ENCODE data around the gene IFT172.

Gene IFT172

DNA sequence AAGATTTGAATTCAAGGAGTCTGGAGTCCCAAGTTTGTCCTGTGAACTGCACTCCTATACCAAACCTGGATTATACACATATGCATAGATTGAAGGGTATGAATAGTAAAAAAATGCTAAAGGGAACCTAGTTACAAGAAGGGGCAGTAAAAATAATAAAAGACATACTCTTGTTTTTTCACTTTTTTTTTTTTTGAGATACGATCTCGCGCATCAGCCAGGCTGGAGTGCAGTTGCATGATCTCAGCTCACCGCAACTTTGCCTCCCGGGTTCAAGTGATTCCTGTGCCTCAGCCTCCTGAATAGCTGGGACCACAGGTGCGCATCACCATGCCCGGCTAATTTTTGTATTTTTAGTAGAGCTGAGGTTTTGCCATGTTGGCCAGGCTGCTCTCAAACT, 25.1 kb downstream of the IFT172 start:
- no peaks in the 10 kb centered on the region for H4K20me1 ChIP-seq (ENCODE audit: insufficient read depth, low read length)
- H3K4me3 ChIP-seq (ENCODE audit: low read depth in 1 of 2, low read length in 2 of 2) = no peak overlapping the region
- no peak overlapping the region for H3K4me2 ChIP-seq (ENCODE audit: insufficient read depth, low read length)
- no peaks in the 10 kb centered on the region for H3K36me3 ChIP-seq (ENCODE audit: insufficient read depth, low read length)
- no peaks in the 10 kb centered on the region for H3K4me1 ChIP-seq (ENCODE audit: insufficient read depth, low read length)
- H3K9ac ChIP-seq (ENCODE audit: low read depth, low read length) = no peak overlapping the region
- no peak overlapping the region for H2AFZ ChIP-seq (ENCODE audit: low read depth, low read length)
- H3K27me3 ChIP-seq (ENCODE audit: insufficient read depth, low read length, poor library complexity) = no peaks in the 10 kb centered on the region
- H3K27ac ChIP-seq (ENCODE audit: low read length) = no peak overlapping the region
- DNase-seq = no peak
- no peak for ATAC-seq (ENCODE audit: insufficient read depth, low read depth)
- H3K9me3 ChIP-seq (ENCODE audit: insufficient read depth, low read length, severe bottlenecking) = no peaks in the 10 kb centered on the region
- TF ChIP-seq, protein P1, sequence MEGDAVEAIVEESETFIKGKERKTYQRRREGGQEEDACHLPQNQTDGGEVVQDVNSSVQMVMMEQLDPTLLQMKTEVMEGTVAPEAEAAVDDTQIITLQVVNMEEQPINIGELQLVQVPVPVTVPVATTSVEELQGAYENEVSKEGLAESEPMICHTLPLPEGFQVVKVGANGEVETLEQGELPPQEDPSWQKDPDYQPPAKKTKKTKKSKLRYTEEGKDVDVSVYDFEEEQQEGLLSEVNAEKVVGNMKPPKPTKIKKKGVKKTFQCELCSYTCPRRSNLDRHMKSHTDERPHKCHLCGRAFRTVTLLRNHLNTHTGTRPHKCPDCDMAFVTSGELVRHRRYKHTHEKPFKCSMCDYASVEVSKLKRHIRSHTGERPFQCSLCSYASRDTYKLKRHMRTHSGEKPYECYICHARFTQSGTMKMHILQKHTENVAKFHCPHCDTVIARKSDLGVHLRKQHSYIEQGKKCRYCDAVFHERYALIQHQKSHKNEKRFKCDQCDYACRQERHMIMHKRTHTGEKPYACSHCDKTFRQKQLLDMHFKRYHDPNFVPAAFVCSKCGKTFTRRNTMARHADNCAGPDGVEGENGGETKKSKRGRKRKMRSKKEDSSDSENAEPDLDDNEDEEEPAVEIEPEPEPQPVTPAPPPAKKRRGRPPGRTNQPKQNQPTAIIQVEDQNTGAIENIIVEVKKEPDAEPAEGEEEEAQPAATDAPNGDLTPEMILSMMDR (IDR thresholded peaks at IDR 0.05; ENCODE audit: borderline replicate concordance, extremely low read depth, low read length, poor library complexity, severe bottlenecking) = no peak
- no peak for TF ChIP-seq EZH2 (IDR thresholded peaks at IDR 0.05; ENCODE audit: borderline replicate concordance, low read depth, low read length, severe bottlenecking)
- no peaks in the 10 kb centered on the region for H3K79me2 ChIP-seq (ENCODE audit: insufficient read depth, low read length)

DNA sequence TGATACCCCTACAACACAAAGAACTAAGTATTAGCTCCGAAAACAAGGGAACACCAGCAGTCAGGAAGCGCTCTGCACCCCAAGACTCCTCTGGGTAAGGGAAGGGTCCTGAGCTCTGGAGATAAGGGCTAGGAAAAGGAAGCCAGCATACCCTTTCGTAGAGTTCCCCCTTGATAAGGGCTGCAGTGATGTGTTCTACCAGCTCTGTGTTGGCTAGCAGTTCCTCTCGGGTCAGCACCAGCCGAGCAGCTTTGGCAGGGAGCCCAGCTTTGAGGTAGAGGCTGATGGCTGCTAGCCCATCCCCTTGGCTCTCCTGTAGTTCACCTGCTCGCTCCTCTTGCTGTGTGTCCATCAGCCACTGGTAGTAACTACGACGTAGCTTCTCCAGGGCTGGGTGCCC, 28.4 kb downstream of the IFT172 start:
- Histone ChIP-seq H3K4me3 (ENCODE audit: low read depth in 1 of 2, low read length in 2 of 2) (no peak overlapping the region), H3K9ac (ENCODE audit: low read depth, low read length) (no peak overlapping the region), H3K4me2 (ENCODE audit: insufficient read depth, low read length) (no peak overlapping the region), H3K9me3 (ENCODE audit: insufficient read depth, low read length, severe bottlenecking) (no peaks in the 10 kb centered on the region), H3K27me3 (ENCODE audit: insufficient read depth, low read length, poor library complexity) (no peaks in the 10 kb centered on the region), H2AFZ (ENCODE audit: low read depth, low read length) (no peak overlapping the region), H3K36me3 (ENCODE audit: insufficient read depth, low read length) (no peaks in the 10 kb centered on the region), H4K20me1 (ENCODE audit: insufficient read depth, low read length) (no peaks in the 10 kb centered on the region), H3K79me2 (ENCODE audit: insufficient read depth, low read length) (no peaks in the 10 kb centered on the region), H3K27ac (ENCODE audit: low read length) (no peak overlapping the region), H3K4me1 (ENCODE audit: insufficient read depth, low read length) (no peaks in the 10 kb centered on the region)
- no peak for TF ChIP-seq EZH2 (IDR thresholded peaks at IDR 0.05; ENCODE audit: borderline replicate concordance, low read depth, low read length, severe bottlenecking)
- TF ChIP-seq, protein P1 (IDR thresholded peaks at IDR 0.05; ENCODE audit: borderline replicate concordance, extremely low read depth, low read length, poor library complexity, severe bottlenecking) = no peak
- no peak for DNase-seq
- ATAC-seq (ENCODE audit: insufficient read depth, low read depth) = no peak

DNA sequence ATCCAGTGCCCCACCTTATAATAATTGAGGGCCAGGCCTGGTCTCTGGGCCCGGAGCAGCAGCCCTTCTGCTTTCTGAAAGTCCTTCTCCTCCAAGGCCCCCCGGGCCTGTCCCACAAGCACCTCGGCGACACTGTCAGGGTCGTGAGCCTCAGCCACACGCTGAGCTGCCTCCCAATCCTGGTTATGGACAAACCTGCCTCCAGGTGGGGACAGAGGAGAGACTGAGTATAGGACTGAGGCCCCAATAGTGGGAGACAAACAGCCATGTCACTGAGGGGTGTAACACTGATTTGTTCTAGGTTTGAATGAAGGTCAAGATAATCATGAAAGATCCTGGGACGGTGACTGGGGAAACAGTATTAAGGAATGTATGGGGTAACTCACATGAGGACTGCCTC, 35.6 kb downstream of the IFT172 start:
- Histone ChIP-seq H3K4me2 (ENCODE audit: insufficient read depth, low read length) (no peak overlapping the region), H2AFZ (ENCODE audit: low read depth, low read length) (no peak overlapping the region), H3K27me3 (ENCODE audit: insufficient read depth, low read length, poor library complexity) (peaks cover 4% of the 10 kb centered on the region), H3K9ac (ENCODE audit: low read depth, low read length) (no peak overlapping the region), H3K79me2 (ENCODE audit: insufficient read depth, low read length) (no peaks in the 10 kb centered on the region), H3K4me1 (ENCODE audit: insufficient read depth, low read length) (no peaks in the 10 kb centered on the region), H3K27ac (ENCODE audit: low read length) (no peak overlapping the region), H3K4me3 (ENCODE audit: low read depth in 1 of 2, low read length in 2 of 2) (no peak overlapping the region), H3K9me3 (ENCODE audit: insufficient read depth, low read length, severe bottlenecking) (no peaks in the 10 kb centered on the region), H3K36me3 (ENCODE audit: insufficient read depth, low read length) (no peaks in the 10 kb centered on the region), H4K20me1 (ENCODE audit: insufficient read depth, low read length) (no peaks in the 10 kb centered on the region; the same call in 1 of the 2 replicates)
- no peak for DNase-seq
- TF ChIP-seq EZH2 (IDR thresholded peaks at IDR 0.05; ENCODE audit: borderline replicate concordance, low read depth, low read length, severe bottlenecking) = no peak
- TF ChIP-seq, protein P1 (IDR thresholded peaks at IDR 0.05; ENCODE audit: borderline replicate concordance, extremely low read depth, low read length, poor library complexity, severe bottlenecking) = no peak
- ATAC-seq (ENCODE audit: insufficient read depth, low read depth) = no peak

DNA sequence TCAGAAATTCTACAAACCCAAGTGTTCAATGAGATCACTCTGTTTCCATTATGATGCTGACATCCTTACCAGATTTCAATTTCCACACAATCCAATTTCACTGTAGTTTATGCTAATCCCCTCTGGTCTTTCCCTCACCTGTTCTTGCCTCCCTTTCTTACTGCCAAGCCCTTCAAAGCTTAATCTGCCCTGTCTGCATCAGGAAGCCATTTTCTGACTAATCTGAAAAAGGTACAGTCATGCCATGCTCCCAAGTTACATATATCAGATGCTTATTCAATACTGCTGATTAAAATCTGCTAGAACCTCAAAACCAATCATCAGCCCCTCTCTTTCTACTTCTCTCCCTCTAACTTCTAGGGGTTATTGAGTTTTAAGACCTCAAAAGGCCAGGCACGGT, 38.4 kb downstream of the IFT172 start:
- H3K36me3 ChIP-seq (ENCODE audit: insufficient read depth, low read length) = no peaks in the 10 kb centered on the region
- peaks cover 5% of the 10 kb centered on the region for H3K27me3 ChIP-seq (ENCODE audit: insufficient read depth, low read length, poor library complexity)
- H3K4me3 ChIP-seq (ENCODE audit: low read depth in 1 of 2, low read length in 2 of 2) = no peak overlapping the region
- ATAC-seq (ENCODE audit: insufficient read depth, low read depth) = no peak
- H2AFZ ChIP-seq (ENCODE audit: low read depth, low read length) = no peak overlapping the region
- H3K27ac ChIP-seq (ENCODE audit: low read length) = no peak overlapping the region
- DNase-seq = no peak
- H3K4me2 ChIP-seq (ENCODE audit: insufficient read depth, low read length) = no peak overlapping the region
- no peaks in the 10 kb centered on the region for H3K4me1 ChIP-seq (ENCODE audit: insufficient read depth, low read length)
- H3K79me2 ChIP-seq (ENCODE audit: insufficient read depth, low read length) = no peaks in the 10 kb centered on the region
- H4K20me1 ChIP-seq (ENCODE audit: insufficient read depth, low read length) = no peaks in the 10 kb centered on the region; the same call in 1 of the 2 replicates
- no peak overlapping the region for H3K9ac ChIP-seq (ENCODE audit: low read depth, low read length)
- H3K9me3 ChIP-seq (ENCODE audit: insufficient read depth, low read length, severe bottlenecking) = no peaks in the 10 kb centered on the region
- TF ChIP-seq, protein P1 (IDR thresholded peaks at IDR 0.05; ENCODE audit: borderline replicate concordance, extremely low read depth, low read length, poor library complexity, severe bottlenecking) = no peak
- no peak for TF ChIP-seq EZH2 (IDR thresholded peaks at IDR 0.05; ENCODE audit: borderline replicate concordance, low read depth, low read length, severe bottlenecking)

Data from DND-41 (cell line).